SK-N-SH treated with all-trans-retinoic acid at 6 μM for 48 hours (cell line): ENCODE data around the gene CD300A.

Experiments
- ATAC-seq: fragments of 200-7000 bp; cut with Tn5 transposase; 3 replicates; pipeline ENCODE4 v1.9.1; 2020; ENCODE audit warnings: mild to moderate bottlenecking, moderate library complexity
- ARNTL ChIP-seq: fragments of 450-650 bp; formaldehyde crosslinking; IDR thresholded peaks from 2 replicates; pipeline ENCODE4 v1.5.0; 2020; ENCODE audit warnings: low read depth, mild to moderate bottlenecking, moderate library complexity, borderline replicate concordance
- CSDC2 ChIP-seq: fragments of 250-450 bp; sonication (Bioruptor Pico); IDR thresholded peaks from 2 replicates; pipeline ENCODE4 v1.5.0; 2020; ENCODE audit warnings: mild to moderate bottlenecking, moderate library complexity
- ESRRG ChIP-seq: fragments of 250-450 bp; sonication (Bioruptor Pico); IDR thresholded peaks from 2 replicates; pipeline ENCODE4 v1.6.1; 2021; ENCODE audit warnings: mild to moderate bottlenecking
- PPARA ChIP-seq: fragments of 250-450 bp; sonication (Bioruptor Pico); IDR thresholded peaks from 2 replicates; pipeline ENCODE4 v1.5.0; 2020; ENCODE audit warnings: mild to moderate bottlenecking, borderline replicate concordance
- RARB ChIP-seq: fragments of 250-450 bp; sonication (Bioruptor Pico); IDR thresholded peaks from 2 replicates; pipeline ENCODE4 v1.8.0; 2021; ENCODE audit warnings: mild to moderate bottlenecking, moderate library complexity
- TOX ChIP-seq: fragments of 250-450 bp; sonication (Bioruptor Pico); IDR thresholded peaks from 2 replicates; pipeline ENCODE4 v1.8.0; 2021; ENCODE audit warnings: mild to moderate bottlenecking, moderate library complexity, borderline replicate concordance
- ZC3H10 ChIP-seq: fragments of 250-450 bp; sonication (Bioruptor Pico); IDR thresholded peaks from 2 replicates; pipeline ENCODE4 v1.5.1; 2021; ENCODE audit warnings: mild to moderate bottlenecking, moderate library complexity
- ZFP3 ChIP-seq: fragments of 250-450 bp; sonication (Bioruptor Pico); IDR thresholded peaks from 2 replicates; pipeline ENCODE4 v1.5.0; 2020; ENCODE audit warnings: mild to moderate bottlenecking, moderate library complexity
- ZFP30 ChIP-seq: fragments of 450-650 bp; formaldehyde crosslinking; IDR thresholded peaks from 2 replicates; pipeline ENCODE4 v1.5.0; 2022; ENCODE audit warnings: mild to moderate bottlenecking, moderate library complexity
- ZNF70 ChIP-seq: fragments of 450-650 bp; formaldehyde crosslinking; IDR thresholded peaks from 2 replicates; pipeline ENCODE4 v1.5.0; 2020; ENCODE audit warnings: mild to moderate bottlenecking, moderate library complexity
- ZNF8 ChIP-seq: fragments of 450-650 bp; formaldehyde crosslinking; IDR thresholded peaks from 2 replicates; pipeline ENCODE4 v1.5.0; 2020; ENCODE audit warnings: mild to moderate bottlenecking, moderate library complexity
- TF ChIP-seq, protein P1 (sequence below): fragments of 250-450 bp; sonication (Bioruptor Pico); IDR thresholded peaks from 2 replicates; pipeline ENCODE4 v1.8.0; 2021; ENCODE audit warnings: low read depth, mild to moderate bottlenecking, moderate library complexity, borderline replicate concordance
- TF ChIP-seq, protein P2 (sequence below): fragments of 250-450 bp; sonication (Bioruptor Pico); IDR thresholded peaks from 2 replicates; pipeline ENCODE4 v1.8.0; 2020; ENCODE audit warnings: mild to moderate bottlenecking, moderate library complexity, borderline replicate concordance
- TF ChIP-seq, protein P3 (sequence below): fragments of 250-450 bp; sonication (Bioruptor Pico); IDR thresholded peaks from 2 replicates; pipeline ENCODE4 v1.5.0; 2020; ENCODE audit warnings: mild to moderate bottlenecking, moderate library complexity
- TF ChIP-seq, protein P4 (sequence below): fragments of 250-450 bp; sonication (Bioruptor Pico); IDR thresholded peaks from 2 replicates; pipeline ENCODE4 v1.5.1; 2020; ENCODE audit warnings: low read depth, mild to moderate bottlenecking, moderate library complexity
- TF ChIP-seq, protein P5 (sequence below): fragments of 250-450 bp; sonication (Bioruptor Pico); IDR thresholded peaks from 2 replicates; pipeline ENCODE4 v1.5.1; 2021; ENCODE audit warnings: mild to moderate bottlenecking, moderate library complexity

The CD300A gene

DNA sequence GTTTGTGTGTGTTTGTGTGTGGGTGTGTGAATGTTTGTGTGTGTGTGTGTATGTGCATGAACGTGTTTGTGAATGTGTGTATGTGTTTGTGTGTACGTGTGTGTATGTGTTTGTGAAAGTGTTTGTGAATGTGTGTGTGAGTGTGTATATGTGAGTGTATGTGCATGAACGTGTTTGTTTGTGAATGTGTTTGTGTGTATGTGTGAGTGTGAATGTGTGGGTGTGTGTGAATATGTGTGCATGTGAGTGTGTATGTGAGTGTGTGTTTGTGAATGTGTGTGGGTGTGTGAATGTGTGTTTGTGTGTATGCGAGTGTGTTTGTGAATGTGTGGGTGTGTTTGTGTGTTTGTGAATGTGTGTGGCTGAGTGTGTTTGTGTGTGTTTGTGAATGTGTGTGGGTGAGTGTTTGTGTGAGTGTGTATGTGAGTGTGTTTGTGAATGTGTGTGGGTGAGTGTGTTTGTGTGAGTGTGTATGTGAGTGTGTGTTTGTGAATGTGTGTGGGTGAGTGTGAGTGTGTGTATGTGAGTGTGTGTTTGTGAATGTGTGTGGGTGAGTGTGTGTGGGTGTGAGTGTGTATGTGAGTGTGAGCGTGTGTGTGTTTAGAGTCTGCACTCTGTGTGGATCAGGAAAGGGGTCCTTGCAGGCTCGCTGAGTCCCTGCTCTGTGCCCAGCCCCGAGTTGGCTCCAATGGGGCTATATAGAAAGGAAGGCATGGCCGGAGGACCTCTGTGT is 890 bp upstream of the CD300A start:
- ATAC-seq = no peak
- TF ChIP-seq, protein P1, sequence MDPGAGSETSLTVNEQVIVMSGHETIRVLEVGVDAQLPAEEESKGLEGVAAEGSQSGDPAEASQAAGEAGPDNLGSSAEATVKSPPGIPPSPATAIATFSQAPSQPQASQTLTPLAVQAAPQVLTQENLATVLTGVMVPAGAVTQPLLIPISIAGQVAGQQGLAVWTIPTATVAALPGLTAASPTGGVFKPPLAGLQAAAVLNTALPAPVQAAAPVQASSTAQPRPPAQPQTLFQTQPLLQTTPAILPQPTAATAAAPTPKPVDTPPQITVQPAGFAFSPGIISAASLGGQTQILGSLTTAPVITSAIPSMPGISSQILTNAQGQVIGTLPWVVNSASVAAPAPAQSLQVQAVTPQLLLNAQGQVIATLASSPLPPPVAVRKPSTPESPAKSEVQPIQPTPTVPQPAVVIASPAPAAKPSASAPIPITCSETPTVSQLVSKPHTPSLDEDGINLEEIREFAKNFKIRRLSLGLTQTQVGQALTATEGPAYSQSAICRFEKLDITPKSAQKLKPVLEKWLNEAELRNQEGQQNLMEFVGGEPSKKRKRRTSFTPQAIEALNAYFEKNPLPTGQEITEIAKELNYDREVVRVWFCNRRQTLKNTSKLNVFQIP (CRISPR knock-in tag) = no peak
- no peak for TF ChIP-seq ZC3H10 (CRISPR knock-in tag)
- TF ChIP-seq CSDC2 = no peak
- TF ChIP-seq, protein P2, sequence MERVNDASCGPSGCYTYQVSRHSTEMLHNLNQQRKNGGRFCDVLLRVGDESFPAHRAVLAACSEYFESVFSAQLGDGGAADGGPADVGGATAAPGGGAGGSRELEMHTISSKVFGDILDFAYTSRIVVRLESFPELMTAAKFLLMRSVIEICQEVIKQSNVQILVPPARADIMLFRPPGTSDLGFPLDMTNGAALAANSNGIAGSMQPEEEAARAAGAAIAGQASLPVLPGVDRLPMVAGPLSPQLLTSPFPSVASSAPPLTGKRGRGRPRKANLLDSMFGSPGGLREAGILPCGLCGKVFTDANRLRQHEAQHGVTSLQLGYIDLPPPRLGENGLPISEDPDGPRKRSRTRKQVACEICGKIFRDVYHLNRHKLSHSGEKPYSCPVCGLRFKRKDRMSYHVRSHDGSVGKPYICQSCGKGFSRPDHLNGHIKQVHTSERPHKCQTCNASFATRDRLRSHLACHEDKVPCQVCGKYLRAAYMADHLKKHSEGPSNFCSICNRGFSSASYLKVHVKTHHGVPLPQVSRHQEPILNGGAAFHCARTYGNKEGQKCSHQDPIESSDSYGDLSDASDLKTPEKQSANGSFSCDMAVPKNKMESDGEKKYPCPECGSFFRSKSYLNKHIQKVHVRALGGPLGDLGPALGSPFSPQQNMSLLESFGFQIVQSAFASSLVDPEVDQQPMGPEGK = no peak
- TF ChIP-seq ESRRG (CRISPR knock-in tag) = no peak

DNA sequence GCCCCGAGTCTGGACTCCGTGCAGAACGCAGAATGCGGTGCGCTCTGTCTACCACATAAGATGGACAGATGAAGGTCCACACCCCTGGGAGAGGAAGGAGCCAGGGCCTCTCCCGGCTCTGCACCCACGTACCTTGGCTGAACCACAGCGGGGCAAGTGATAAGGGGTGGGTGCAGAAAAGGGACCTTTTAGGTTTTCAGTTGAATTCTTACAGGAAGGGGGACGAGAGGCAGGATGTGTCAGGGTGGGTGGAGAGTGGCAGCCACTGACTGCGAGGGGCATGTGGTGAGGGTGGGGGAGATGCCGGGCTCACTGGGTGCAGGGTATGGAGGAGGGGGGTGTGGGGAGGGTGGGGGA is 372 bp downstream of the CD300A start:
- TF ChIP-seq RARB (CRISPR knock-in tag) = no peak
- TF ChIP-seq ZNF8 (CRISPR knock-in tag) = no peak
- TF ChIP-seq, protein P3, sequence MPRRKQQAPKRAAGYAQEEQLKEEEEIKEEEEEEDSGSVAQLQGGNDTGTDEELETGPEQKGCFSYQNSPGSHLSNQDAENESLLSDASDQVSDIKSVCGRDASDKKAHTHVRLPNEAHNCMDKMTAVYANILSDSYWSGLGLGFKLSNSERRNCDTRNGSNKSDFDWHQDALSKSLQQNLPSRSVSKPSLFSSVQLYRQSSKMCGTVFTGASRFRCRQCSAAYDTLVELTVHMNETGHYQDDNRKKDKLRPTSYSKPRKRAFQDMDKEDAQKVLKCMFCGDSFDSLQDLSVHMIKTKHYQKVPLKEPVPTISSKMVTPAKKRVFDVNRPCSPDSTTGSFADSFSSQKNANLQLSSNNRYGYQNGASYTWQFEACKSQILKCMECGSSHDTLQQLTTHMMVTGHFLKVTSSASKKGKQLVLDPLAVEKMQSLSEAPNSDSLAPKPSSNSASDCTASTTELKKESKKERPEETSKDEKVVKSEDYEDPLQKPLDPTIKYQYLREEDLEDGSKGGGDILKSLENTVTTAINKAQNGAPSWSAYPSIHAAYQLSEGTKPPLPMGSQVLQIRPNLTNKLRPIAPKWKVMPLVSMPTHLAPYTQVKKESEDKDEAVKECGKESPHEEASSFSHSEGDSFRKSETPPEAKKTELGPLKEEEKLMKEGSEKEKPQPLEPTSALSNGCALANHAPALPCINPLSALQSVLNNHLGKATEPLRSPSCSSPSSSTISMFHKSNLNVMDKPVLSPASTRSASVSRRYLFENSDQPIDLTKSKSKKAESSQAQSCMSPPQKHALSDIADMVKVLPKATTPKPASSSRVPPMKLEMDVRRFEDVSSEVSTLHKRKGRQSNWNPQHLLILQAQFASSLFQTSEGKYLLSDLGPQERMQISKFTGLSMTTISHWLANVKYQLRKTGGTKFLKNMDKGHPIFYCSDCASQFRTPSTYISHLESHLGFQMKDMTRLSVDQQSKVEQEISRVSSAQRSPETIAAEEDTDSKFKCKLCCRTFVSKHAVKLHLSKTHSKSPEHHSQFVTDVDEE (CRISPR knock-in tag) = no peak
- no peak for TF ChIP-seq PPARA
- no peak for ATAC-seq

DNA sequence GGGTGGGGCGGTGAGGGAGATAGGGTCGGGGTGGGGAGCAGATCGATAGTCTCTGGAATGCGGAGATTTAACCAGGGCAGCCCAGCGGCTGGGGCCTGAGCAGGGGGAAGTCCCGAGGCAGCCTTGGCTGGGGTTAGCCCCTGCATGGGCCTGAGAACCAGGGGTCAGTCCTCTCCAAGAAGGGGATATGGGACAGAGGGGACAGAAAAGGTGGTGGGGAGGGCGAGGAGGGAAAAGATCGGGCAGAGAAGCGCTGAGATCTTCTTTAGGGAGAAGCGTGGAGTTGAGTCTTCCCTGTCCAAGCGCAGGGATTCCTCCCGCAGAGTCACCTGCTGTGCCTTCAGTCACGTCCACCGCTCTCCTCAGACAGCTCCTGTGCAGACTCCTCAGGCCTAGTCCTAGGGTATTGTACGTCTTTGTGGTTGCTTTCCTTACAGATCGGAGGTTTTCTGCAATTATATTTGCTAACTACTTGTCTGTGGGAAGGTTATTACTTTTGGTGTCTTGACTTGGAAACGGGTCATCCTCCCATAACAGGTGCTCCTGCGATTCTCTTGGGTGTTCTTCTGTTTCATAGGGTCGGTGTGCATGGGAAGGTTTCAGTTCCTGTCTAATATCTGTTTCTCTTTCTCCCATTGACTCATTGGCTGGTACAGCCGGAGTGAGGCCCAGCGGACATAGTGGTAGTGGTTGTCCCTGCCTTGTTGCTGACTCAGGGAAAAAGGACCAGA is 952 bp downstream of the CD300A start:
- no peak for ATAC-seq
- TF ChIP-seq ARNTL (CRISPR knock-in tag) = no peak

DNA sequence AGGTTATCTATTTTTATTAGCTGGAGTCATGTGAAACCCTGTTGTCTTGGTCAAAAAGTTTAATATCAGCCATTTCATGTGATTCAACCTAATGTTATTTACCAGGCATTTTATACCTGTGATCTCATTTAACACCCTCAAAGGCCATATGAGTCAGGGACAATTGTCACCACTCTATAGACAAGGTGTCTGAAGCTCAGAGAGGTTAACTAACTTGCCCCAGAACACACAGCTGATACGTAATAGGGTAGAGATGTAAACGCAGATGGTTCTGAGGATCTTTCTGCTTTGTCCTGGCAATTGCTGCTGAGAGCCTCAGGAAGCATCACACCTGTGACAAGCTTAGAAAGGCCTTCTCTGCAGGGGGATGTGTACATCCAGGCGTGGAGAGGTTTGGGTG is 4.9 kb downstream of the CD300A start:
- TF ChIP-seq ZNF70 (CRISPR knock-in tag) = no peak
- TF ChIP-seq ZC3H10 (CRISPR knock-in tag) = no peak
- no peak for ATAC-seq

DNA sequence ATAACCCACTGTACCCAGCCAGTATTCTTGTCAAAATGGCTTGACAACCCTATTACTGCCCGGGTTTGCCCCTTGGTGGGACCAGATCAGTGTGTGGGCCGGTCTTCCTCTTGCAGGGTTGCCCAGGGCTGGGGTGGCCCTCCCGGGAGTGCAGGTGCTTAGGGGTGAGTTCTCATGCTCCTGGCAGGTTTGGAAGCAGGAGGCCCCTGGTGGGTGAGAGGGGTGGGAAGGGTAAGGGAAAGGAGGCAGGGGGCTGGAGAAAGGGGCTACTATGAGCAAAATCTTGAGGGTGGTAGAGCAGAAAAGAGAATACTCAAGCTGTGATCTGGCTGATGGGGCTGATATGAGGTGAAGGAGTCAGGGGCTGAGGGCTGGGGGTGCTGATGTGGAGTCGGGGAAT is 6.5 kb downstream of the CD300A start:
- no peak for ATAC-seq
- TF ChIP-seq ZFP3 (CRISPR knock-in tag) (no peak), PPARA (no peak)

DNA sequence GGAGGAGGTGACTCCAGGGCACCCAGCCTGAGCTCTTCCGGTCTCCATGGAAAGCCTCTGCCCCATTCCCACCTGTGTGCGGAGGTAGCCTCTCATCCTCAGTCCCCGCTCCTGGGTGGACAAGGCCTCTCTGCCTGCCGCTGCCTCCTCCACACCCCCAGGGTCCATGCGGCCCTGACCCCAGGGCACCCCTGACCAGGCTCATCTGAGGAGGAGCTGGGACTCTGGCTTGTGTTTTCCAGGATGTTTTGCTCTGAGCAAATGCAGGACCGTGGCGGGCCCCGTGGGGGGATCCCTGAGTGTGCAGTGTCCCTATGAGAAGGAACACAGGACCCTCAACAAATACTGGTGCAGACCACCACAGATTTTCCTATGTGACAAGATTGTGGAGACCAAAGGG is 6.9 kb downstream of the CD300A start:
- TF ChIP-seq, protein P2 = no peak
- TF ChIP-seq ZFP30 (no peak), ZFP3 (CRISPR knock-in tag) (no peak), TOX (no peak), ARNTL (CRISPR knock-in tag) (no peak), RARB (CRISPR knock-in tag) (no peak), ZNF70 (CRISPR knock-in tag) (no peak), ZC3H10 (CRISPR knock-in tag) (no peak), ESRRG (CRISPR knock-in tag) (no peak), CSDC2 (no peak)
- TF ChIP-seq, protein P4, sequence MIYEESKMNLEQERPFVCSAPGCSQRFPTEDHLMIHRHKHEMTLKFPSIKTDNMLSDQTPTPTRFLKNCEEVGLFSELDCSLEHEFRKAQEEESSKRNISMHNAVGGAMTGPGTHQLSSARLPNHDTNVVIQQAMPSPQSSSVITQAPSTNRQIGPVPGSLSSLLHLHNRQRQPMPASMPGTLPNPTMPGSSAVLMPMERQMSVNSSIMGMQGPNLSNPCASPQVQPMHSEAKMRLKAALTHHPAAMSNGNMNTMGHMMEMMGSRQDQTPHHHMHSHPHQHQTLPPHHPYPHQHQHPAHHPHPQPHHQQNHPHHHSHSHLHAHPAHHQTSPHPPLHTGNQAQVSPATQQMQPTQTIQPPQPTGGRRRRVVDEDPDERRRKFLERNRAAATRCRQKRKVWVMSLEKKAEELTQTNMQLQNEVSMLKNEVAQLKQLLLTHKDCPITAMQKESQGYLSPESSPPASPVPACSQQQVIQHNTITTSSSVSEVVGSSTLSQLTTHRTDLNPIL (CRISPR knock-in tag) = no peak
- TF ChIP-seq, protein P5, sequence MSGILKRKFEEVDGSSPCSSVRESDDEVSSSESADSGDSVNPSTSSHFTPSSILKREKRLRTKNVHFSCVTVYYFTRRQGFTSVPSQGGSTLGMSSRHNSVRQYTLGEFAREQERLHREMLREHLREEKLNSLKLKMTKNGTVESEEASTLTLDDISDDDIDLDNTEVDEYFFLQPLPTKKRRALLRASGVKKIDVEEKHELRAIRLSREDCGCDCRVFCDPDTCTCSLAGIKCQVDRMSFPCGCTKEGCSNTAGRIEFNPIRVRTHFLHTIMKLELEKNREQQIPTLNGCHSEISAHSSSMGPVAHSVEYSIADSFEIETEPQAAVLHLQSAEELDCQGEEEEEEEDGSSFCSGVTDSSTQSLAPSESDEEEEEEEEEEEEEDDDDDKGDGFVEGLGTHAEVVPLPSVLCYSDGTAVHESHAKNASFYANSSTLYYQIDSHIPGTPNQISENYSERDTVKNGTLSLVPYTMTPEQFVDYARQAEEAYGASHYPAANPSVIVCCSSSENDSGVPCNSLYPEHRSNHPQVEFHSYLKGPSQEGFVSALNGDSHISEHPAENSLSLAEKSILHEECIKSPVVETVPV (CRISPR knock-in tag) = no peak
- no peak for ATAC-seq
